GM10847 (cell line): ENCODE data around the gene CBX4.

Experiments used
- POLR2A ChIP-seq: IDR thresholded peaks from 2 replicates; pipeline ENCODE4 v1.6.1; 2011; ENCODE audit not compliant: insufficient read length; ENCODE audit errors: extremely low read depth

Gene CBX4

DNA sequence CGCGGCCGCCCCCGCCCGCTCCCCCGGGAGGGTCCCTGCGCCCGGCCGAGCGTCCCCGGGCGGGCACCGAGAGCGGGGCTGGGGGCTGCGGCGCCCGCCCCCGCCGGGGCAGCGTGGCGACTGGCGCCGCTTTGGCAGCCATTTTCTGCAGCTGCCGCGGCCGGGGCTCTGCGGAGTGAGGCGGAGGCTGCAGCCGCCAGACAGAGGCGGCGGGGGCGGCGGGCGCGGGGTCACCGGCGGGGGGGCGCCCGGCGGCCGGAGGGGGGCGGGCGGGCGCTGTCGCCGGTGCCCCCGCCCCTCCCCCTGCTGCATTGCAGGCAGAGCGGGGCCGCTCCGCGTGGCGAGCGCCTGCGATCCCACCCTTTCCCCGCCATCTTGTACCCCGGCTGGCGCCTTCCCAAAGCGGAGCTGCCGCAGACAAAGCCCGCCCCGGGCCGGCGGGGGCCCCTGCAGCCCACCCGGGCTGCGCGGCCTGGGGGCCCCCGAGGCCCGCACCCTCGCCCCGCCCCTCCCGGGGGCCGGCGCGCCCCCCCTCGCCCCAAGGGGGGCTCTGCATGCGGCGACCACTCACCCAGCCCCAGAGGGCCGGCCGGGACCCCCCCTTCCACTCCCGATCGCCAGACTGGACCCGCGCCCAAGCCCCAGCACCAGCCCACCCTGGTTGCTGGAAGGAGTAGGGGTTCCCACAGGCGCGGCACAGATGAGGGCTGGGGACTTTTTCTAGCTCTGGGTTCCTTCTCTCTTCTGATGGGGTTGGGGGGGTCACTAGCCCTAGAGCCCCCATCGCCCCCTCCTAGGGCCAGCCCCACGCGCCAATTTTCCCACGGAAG is 25.7 kb downstream of the CBX4 start:
- TF ChIP-seq POLR2A, result no peak

GRCh38 chr17:79812353-79813258 is 26.6 kb downstream of the CBX4 start:
- TF ChIP-seq POLR2A, result no peak

GRCh38 chr17:79811868-79812352 is 27.3 kb downstream of the CBX4 start:
- TF ChIP-seq POLR2A, result no peak

GRCh38 chr17:79811011-79811867 is 28.0 kb downstream of the CBX4 start:
- no peak for TF ChIP-seq POLR2A

- TF ChIP-seq POLR2A, result no peak
Observed at GRCh38 chr17:79810130-79811010, 28.9 kb downstream of the CBX4 start.

- TF ChIP-seq POLR2A, result no peak
Observed at GRCh38 chr17:79809530-79810129, 29.6 kb downstream of the CBX4 start.

DNA sequence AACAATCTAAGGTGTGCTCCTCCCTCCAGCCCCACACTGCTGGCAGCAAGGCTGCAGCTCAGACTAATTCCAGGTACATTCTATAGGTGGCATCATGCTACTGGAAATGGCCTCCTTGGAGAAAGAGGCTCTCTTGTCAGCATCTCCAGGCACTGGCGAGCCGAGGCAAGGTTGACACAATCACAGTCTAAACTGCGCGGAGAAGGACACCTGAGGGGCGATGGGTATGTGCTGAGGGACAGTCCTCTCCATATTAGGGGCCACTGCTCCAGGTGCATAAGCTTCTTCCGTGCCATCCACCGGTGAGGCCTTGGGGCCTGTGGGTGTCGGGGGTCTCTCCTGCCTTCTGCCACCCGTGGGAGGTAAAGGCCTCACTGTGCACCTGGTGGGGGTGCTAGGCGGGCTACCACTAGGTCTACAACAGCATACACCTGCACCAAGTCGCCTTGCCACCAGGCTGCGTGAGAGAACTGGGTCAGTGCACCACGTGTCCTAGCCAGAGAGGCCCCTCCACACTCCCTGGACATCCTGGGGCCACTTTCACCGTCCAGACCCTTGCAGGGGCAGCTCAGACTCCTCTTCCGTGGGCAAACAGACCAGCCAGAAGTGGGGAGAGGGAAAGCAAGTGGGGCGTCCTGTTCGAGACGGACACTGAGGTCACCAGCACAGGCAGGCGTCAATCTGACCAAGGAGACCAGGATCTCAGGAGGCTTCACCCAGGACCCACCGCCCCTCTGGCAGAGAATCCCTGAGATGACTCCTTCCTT is 30.3 kb downstream of the CBX4 start:
- TF ChIP-seq POLR2A, result no peak

- TF ChIP-seq POLR2A, result no peak
Observed at GRCh38 chr17:79806863-79807720, 32.1 kb downstream of the CBX4 start.

DNA sequence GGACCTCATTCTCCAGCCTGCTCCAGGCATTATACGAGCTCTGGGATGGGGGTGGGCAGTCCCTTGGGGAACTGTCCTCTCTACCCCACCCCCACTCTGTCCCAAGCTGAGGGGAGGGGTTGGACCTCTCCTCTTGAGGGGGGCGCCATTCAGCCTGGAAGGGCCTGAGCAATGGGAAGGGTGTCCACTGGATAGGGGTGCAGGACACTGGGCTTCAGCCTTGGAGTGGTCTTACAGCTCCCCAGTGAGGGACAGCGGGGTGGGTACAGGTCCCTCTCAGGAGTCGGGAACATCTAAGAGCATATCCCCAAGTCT is 32.8 kb downstream of the CBX4 start:
- TF ChIP-seq POLR2A, result no peak

- no peak for TF ChIP-seq POLR2A
Observed at GRCh38 chr17:79804856-79805696, 34.2 kb downstream of the CBX4 start.

GRCh38 chr17:79803997-79804855 is 35.0 kb downstream of the CBX4 start:
- no peak for TF ChIP-seq POLR2A
